SU-DHL-6 (cell line): ENCODE results near the gene SLC9A6.

Source experiments
- EZH2phosphoT487 ChIP-seq: fragments of 200-600 bp; sonication (generic), shearing (Covaris generic); conservative IDR thresholded peaks from 2 replicates; pipeline ENCODE4 v1.6.1; 2018; ENCODE audit warnings: mild to moderate bottlenecking, antibody characterized with exemption, low read length, moderate library complexity, mixed read lengths
- TF ChIP-seq, protein P1 (sequence below): fragments of 200-600 bp; sonication (generic); IDR thresholded peaks from one replicate; pipeline ENCODE4 v1.5.1; 2017; ENCODE audit warnings: antibody characterized with exemption, mild to moderate bottlenecking, low read length, moderate library complexity; ENCODE audit not compliant: insufficient read depth, poor library complexity, severe bottlenecking

- TF ChIP-seq, protein P1, sequence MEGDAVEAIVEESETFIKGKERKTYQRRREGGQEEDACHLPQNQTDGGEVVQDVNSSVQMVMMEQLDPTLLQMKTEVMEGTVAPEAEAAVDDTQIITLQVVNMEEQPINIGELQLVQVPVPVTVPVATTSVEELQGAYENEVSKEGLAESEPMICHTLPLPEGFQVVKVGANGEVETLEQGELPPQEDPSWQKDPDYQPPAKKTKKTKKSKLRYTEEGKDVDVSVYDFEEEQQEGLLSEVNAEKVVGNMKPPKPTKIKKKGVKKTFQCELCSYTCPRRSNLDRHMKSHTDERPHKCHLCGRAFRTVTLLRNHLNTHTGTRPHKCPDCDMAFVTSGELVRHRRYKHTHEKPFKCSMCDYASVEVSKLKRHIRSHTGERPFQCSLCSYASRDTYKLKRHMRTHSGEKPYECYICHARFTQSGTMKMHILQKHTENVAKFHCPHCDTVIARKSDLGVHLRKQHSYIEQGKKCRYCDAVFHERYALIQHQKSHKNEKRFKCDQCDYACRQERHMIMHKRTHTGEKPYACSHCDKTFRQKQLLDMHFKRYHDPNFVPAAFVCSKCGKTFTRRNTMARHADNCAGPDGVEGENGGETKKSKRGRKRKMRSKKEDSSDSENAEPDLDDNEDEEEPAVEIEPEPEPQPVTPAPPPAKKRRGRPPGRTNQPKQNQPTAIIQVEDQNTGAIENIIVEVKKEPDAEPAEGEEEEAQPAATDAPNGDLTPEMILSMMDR, result no peak
- TF ChIP-seq EZH2phosphoT487, result no peak
These were observed 11.5 kb upstream of the SLC9A6 start, which contains the start of gene MMGT1 for GRCh38 chrX:135973548-135974278.
